Calu3 (cell line): Measurements from ENCODE around the gene TRERF1. TPM values are rescaled to one million over a fixed set of nuclear protein-coding genes. Genes with fewer than 3 reads are reported as not detected.

ENCODE experiments used
- BruUV-seq: library from RNA; stranded (reverse); fragments of 400-500 nt; replicated peaks from 2 replicates; lab custom pipeline; 2021; lab: Mats Ljungman, UMichigan
- CTCF ChIA-PET: fragments of 300-600 bp; sonication (Branson Sonifier 250); formaldehyde crosslinking; loops from one replicate; lab custom pipeline; 2022; ENCODE audit warnings: antibody characterized with exemption; lab: Charles Lee
- DNase-seq: peaks from one replicate; pipeline ENCODE4 v3.0.0; 2022
- H3K27ac Mint-ChIP-seq: one replicate; pipeline ENCODE4 v1.8.0; 2022; ENCODE audit warnings: mixed read lengths; ENCODE audit not compliant: unreplicated experiment
- H3K27me3 Mint-ChIP-seq: one replicate; pipeline ENCODE4 v1.8.0; 2022; ENCODE audit warnings: mixed read lengths; ENCODE audit not compliant: unreplicated experiment
- H3K36me3 Mint-ChIP-seq: one replicate; pipeline ENCODE4 v1.8.0; 2022; ENCODE audit warnings: mild to moderate bottlenecking, moderate library complexity, mixed read lengths; ENCODE audit not compliant: insufficient read depth, unreplicated experiment
- H3K4me1 Mint-ChIP-seq: one replicate; pipeline ENCODE4 v1.8.0; 2022; ENCODE audit warnings: mild to moderate bottlenecking, low read depth, mixed read lengths; ENCODE audit not compliant: unreplicated experiment
- H3K4me3 Mint-ChIP-seq: one replicate; pipeline ENCODE4 v1.8.0; 2022; ENCODE audit warnings: mild to moderate bottlenecking, low read depth, moderate library complexity, mixed read lengths; ENCODE audit not compliant: unreplicated experiment
- H3K9me3 Mint-ChIP-seq: one replicate; pipeline ENCODE4 v1.8.0; 2022; ENCODE audit warnings: low read depth, mixed read lengths; ENCODE audit not compliant: unreplicated experiment
- CTCF ChIP-seq: fragments of 200-600 bp; IDR thresholded peaks from one replicate; pipeline ENCODE4 v1.8.0; 2022; ENCODE audit warnings: antibody characterized with exemption; ENCODE audit not compliant: unreplicated experiment
- intact Hi-C: fragments of 100-400 bp; cut with micrococcal nuclease; formaldehyde crosslinking; loops from one replicate; pipeline ENCODE4 v1.10.0; 2022; ENCODE audit not compliant: unreplicated experiment
- total RNA-seq: library from RNA; stranded (reverse); gene quantifications from 2 replicates; pipeline ENCODE4 v1.2.3, GENCODE V29; 2022

TRERF1 gene
- total RNA-seq, 1 experiment from 2014 or later, result 1.4 TPM

GRCh38 chr6:42349753-42350511 lies 101.8 kb downstream of the TRERF1 start:
- CTCF ChIA-PET, result interaction anchor here (0.6 to 1.4 kb wide), 3 partner anchors 11 to 232 kb away, joined by 3 read pairs; no protein-coding TSS in a partner anchor
- no peak for DNase-seq
- Mint-ChIP-seq H3K36me3 (no peaks in the 10 kb centered on the region), H3K27me3 (no peaks in the 10 kb centered on the region), H3K4me1 (peaks cover 8% of the 10 kb centered on the region), H3K4me3 (no peak overlapping the region), H3K27ac (no peak overlapping the region), H3K9me3 (no peaks in the 10 kb centered on the region)
- no peak for TF ChIP-seq CTCF
- intact Hi-C loops, result no loop called here
- no TSS peak for BruUV-seq

- Mint-ChIP-seq H3K4me3 (no peak overlapping the region), H3K9me3 (no peaks in the 10 kb centered on the region), H3K27ac (no peak overlapping the region), H3K27me3 (no peaks in the 10 kb centered on the region), H3K36me3 (no peaks in the 10 kb centered on the region), H3K4me1 (peaks cover 8% of the 10 kb centered on the region)
- no peak for TF ChIP-seq CTCF
- no peak for DNase-seq
- no TSS peak for BruUV-seq
- CTCF ChIA-PET, result no interaction called here
- intact Hi-C loops, result no loop called here
These were observed 104.3 kb downstream of the TRERF1 start for GRCh38 chr6:42347456-42347855.

GRCh38 chr6:42345696-42346416 lies 105.9 kb downstream of the TRERF1 start:
- H3K27me3 Mint-ChIP-seq, result no peaks in the 10 kb centered on the region
- H3K4me3 Mint-ChIP-seq, result no peak overlapping the region
- no peak overlapping the region for H3K27ac Mint-ChIP-seq
- DNase-seq, result no peak
- intact Hi-C loops, result no loop called here
- no peaks in the 10 kb centered on the region for H3K36me3 Mint-ChIP-seq
- H3K9me3 Mint-ChIP-seq, result no peaks in the 10 kb centered on the region
- CTCF ChIA-PET, result interaction anchor here (0.6 kb wide), 1 partner anchor 266 kb away, joined by 4 read pairs; no protein-coding TSS in a partner anchor
- H3K4me1 Mint-ChIP-seq, result peaks cover 8% of the 10 kb centered on the region
- no TSS peak for BruUV-seq
- TF ChIP-seq CTCF, result no peak

GRCh38 chr6:42344756-42345155 lies 107.0 kb downstream of the TRERF1 start:
- H3K36me3 Mint-ChIP-seq, result no peaks in the 10 kb centered on the region
- no peaks in the 10 kb centered on the region for H3K27me3 Mint-ChIP-seq
- no TSS peak for BruUV-seq
- intact Hi-C loops, result no loop called here
- TF ChIP-seq CTCF, result no peak
- H3K9me3 Mint-ChIP-seq, result no peaks in the 10 kb centered on the region
- H3K27ac Mint-ChIP-seq, result no peak overlapping the region
- peaks cover 13% of the 10 kb centered on the region for H3K4me1 Mint-ChIP-seq
- CTCF ChIA-PET, result no interaction called here
- no peak for DNase-seq
- H3K4me3 Mint-ChIP-seq, result no peak overlapping the region
